Myocyte (in vitro differentiated cells): Measurements from ENCODE around the gene EFCAB12. TPM values are rescaled to one million over a fixed set of nuclear protein-coding genes. Genes with fewer than 3 reads are reported as not detected.

Source experiments
- DNase-seq: peaks from one replicate; pipeline ENCODE4 v3.0.0-alpha.2; 2012; ENCODE audit warnings: low read depth
- polyA plus RNA-seq: library from polyadenylated mRNA; unstranded; fragments of >200 nt; gene quantifications from one replicate; pipeline ENCODE4 v1.2.1, GENCODE V29; 2012; ENCODE audit warnings: missing spikeins
- total RNA-seq: library from RNA; depleted of rRNA; stranded (reverse); fragments of >200 nt; gene quantifications from 2 replicates; pipeline ENCODE4 v1.2.3, GENCODE V29; 2014

EFCAB12 gene
- total RNA-seq, result 0.35 TPM in 1 of 2 replicates, not detected in the other
- 0.10 TPM for polyA plus RNA-seq

GRCh38 chr3:129428376-129429079 lies at the start of gene EFCAB12:
TSS of gene EFCAB12 (minus strand) at chr3:129428636. CDS start at chr3:129428488, 148 bp downstream.
- peak; percentile 92 for DNase-seq

- DNase-seq, result no peak
Observed at GRCh38 chr3:129476586-129476985, 48.1 kb upstream of the EFCAB12 start.

GRCh38 chr3:129475863-129476262 lies 47.4 kb upstream of the EFCAB12 start:
- DNase-seq, result no peak

GRCh38 chr3:129474984-129475804 lies 46.8 kb upstream of the EFCAB12 start:
- no peak for DNase-seq

- DNase-seq, result no peak
Observed at GRCh38 chr3:129473769-129474152, 45.3 kb upstream of the EFCAB12 start.

GRCh38 chr3:129473067-129473768 lies 44.8 kb upstream of the EFCAB12 start:
- DNase-seq, result no peak

- DNase-seq, result no peak
Observed at GRCh38 chr3:129470861-129471260, 42.4 kb upstream of the EFCAB12 start.

- no peak for DNase-seq
Observed at GRCh38 chr3:129469026-129469425, 40.6 kb upstream of the EFCAB12 start.

GRCh38 chr3:129467932-129468331 lies 39.5 kb upstream of the EFCAB12 start:
- no peak for DNase-seq

GRCh38 chr3:129463716-129464115 lies 35.3 kb upstream of the EFCAB12 start:
- no peak for DNase-seq

GRCh38 chr3:129463094-129463493 lies 34.7 kb upstream of the EFCAB12 start:
- DNase-seq, result no peak

- DNase-seq, result no peak
Observed at GRCh38 chr3:129462361-129462968, 34.0 kb upstream of the EFCAB12 start.

GRCh38 chr3:129461461-129462146 lies 33.2 kb upstream of the EFCAB12 start:
- DNase-seq, result no peak

GRCh38 chr3:129461022-129461421 lies 32.6 kb upstream of the EFCAB12 start:
- peak; percentile 15 for DNase-seq

- DNase-seq, result no peak
Observed at GRCh38 chr3:129460572-129460971, 32.1 kb upstream of the EFCAB12 start.

GRCh38 chr3:129460155-129460554 lies 31.7 kb upstream of the EFCAB12 start:
- DNase-seq, result no peak

- DNase-seq, result no peak
Observed at GRCh38 chr3:129453732-129454131, 25.3 kb upstream of the EFCAB12 start.

- no peak for DNase-seq
Observed at GRCh38 chr3:129449279-129450115, 21.1 kb upstream of the EFCAB12 start.

- DNase-seq, result no peak
Observed at GRCh38 chr3:129448186-129448895, 19.9 kb upstream of the EFCAB12 start.
